Epithelial cell of esophagus (primary cell): Measurements from ENCODE around the gene CYBC1.

Experiments used
- DNase-seq: peaks from one replicate; pipeline ENCODE4 v3.0.0; 2010; ENCODE audit warnings: low read depth
- H3K4me3 ChIP-seq: 2 replicates; pipeline ENCODE4 v1.5.1; 2011; ENCODE audit warnings: mild to moderate bottlenecking, low read length, control low read depth
- TF ChIP-seq, protein P1 (sequence below): IDR thresholded peaks from 2 replicates; pipeline ENCODE4 v1.5.1; 2011; ENCODE audit warnings: low read depth, mild to moderate bottlenecking, low read length, control low read depth, inconsistent platforms; ENCODE audit not compliant: insufficient read depth; ENCODE audit errors: missing control alignments

CYBC1 gene

GRCh38 chr17:82437325-82437668, 13.3 kb downstream of the CYBC1 start:
- TF ChIP-seq, protein P1, sequence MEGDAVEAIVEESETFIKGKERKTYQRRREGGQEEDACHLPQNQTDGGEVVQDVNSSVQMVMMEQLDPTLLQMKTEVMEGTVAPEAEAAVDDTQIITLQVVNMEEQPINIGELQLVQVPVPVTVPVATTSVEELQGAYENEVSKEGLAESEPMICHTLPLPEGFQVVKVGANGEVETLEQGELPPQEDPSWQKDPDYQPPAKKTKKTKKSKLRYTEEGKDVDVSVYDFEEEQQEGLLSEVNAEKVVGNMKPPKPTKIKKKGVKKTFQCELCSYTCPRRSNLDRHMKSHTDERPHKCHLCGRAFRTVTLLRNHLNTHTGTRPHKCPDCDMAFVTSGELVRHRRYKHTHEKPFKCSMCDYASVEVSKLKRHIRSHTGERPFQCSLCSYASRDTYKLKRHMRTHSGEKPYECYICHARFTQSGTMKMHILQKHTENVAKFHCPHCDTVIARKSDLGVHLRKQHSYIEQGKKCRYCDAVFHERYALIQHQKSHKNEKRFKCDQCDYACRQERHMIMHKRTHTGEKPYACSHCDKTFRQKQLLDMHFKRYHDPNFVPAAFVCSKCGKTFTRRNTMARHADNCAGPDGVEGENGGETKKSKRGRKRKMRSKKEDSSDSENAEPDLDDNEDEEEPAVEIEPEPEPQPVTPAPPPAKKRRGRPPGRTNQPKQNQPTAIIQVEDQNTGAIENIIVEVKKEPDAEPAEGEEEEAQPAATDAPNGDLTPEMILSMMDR, result no peak
- DNase-seq, result no peak
- H3K4me3 ChIP-seq, result no peak overlapping the region

DNA sequence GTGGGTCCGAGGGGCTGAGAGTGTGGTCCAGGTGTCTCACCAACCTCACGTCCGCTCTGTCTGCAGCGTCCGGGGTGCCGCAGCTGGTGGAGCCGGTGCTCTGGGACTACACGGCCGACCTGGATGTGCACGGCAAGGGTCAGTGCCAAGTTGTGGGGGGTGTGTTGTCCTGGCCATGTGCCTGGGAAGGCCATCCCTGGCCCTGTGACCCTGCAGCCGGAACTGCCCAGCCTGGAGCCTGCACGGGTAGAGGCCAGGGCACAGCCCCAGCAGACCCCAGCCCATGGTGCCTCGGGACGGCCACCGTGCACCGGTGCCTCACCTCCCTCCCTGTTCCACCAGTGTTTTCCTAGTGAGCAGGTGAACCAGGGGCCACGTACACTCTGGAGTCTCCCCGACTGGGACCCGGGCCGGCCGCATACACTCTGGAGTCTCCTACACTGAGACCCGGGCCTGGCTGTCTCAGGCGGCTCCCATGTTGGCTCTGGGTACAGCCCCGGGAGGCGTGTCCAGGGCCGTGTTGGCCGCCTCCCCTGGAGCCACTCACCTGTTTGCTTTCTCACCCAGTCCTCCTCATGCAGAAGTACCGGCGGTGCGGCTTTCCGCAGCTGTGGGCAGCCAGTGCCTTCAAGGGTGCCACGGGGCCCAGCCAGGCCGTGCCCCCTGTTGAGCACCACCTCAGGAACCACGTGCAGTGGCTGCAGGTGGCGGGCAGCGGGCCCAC, 13.8 kb downstream of the CYBC1 start:
- TF ChIP-seq, protein P1, result no peak
- no peak overlapping the region for H3K4me3 ChIP-seq
- DNase-seq, result no peak

DNA sequence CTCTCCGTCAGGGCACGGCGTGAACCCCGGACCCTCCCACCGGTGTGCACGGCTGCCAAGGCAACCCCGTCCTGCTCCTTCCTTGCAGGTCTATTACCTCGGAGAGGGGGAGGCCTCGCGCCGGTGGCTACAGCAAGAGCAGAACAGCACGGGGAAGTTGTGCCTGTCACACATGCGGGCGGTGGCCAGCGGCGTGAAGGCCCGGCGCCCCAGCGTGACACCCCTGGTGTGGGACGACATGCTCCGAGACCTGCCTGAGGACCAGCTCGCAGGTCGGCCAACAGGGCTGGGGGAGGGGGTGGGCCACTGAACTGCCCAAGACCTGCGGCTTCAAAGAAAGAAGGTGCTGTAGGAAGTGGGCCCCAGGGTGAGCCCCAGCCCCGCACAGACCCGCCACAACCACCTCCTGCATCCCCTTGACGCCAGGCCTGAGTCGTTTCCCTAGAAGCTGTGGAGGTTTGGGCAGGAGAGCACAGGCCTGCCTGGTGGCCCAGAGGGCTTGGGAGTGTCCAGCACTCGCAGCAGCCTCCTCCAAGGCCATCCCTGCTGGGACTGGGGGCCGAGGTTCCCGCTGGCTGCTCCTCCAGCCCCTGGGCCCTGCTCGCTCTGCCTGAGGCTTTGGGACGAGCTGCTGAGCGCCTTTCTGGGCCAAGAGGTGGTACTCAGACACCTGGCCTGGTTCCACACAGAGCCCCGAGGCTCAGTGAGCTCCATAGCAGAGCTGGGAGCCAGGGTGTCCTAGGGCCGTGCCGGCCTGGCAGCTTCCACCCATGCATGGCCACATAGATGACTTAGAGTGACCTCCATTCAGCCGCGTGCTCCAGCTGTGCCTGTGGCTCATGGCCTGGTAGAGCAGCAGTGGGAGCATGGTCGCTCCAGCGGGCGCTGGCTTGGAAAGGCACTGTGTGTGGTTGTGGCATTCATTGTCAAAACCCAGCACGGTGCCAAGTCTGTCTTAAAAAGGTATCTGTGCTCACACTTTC, 14.7 kb downstream of the CYBC1 start:
- no peak for DNase-seq
- TF ChIP-seq, protein P1, result no peak
- no peak overlapping the region for H3K4me3 ChIP-seq

GRCh38 chr17:82435103-82435502, 15.4 kb downstream of the CYBC1 start:
- TF ChIP-seq, protein P1, result no peak
- no peak overlapping the region for H3K4me3 ChIP-seq
- DNase-seq, result no peak

- no peak for DNase-seq
- H3K4me3 ChIP-seq, result no peak overlapping the region
- TF ChIP-seq, protein P1, result no peak
Measured at GRCh38 chr17:82434216-82434565, 16.4 kb downstream of the CYBC1 start.

DNA sequence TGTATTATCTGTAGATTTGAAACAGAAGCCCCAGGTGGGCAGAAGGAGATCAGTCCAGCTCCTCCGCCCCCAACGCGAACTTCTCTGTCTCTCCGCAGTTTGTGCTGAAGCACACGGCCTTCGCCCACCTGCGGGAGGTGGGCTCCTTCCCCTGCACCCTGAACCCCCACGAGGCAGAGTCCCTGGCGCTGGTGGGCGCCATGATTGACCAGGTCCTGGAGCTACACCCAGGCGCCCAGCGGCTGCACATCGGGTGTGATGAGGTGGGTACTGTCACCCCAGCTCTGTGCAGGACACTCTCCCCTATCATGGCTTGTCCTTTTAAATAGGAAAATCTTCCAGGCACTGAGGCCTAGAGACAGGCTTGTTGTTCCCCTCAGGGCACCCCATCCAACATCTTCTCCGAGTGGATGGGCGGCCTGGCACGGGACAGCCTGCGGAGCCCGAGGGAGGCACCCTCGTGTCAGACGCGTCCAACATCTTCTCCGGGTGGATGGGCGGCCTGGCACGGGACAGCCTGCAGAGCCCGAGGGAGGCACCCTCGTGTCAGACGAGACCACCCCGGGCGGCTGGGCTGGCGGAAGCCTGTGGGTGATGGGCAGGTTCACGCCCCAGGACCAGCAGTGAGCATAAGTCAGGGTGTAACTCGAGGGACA, 16.9 kb downstream of the CYBC1 start:
- no peak overlapping the region for H3K4me3 ChIP-seq
- TF ChIP-seq, protein P1, result no peak
- DNase-seq, result no peak
